Gastroesophageal sphincter (tissue), 4 donors: ENCODE measurements around the gene LGALS9B. TPM values are rescaled to one million over a fixed set of nuclear protein-coding genes. Genes with fewer than 3 reads are reported as not detected.
"Not testable (repeated sequence)": the region's sequence is repeated elsewhere in the genome, so short reads cannot be mapped to it uniquely, and the experiment has no call there.

Source experiments
- ATAC-seq: fragments of 150-250 bp; one replicate; pipeline ENCODE4 v1.9.1; 2016; ENCODE audit warnings: mild to moderate bottlenecking, moderate library complexity
- H3K27ac ChIP-seq, 4 donors: fragments of 200-600 bp; sonication (generic) in 3 of 4; 1 replicate in 3 of 4; 2 replicates in 1 of 4; pipeline ENCODE4 v1.5.1; 2016 to 2019
- H3K27me3 ChIP-seq: fragments of 200-600 bp; sonication (generic); one replicate; pipeline ENCODE4 v1.5.1; 2019
- H3K36me3 ChIP-seq, 2 donors: fragments of 200-600 bp; sonication (generic); one replicate each; pipeline ENCODE4 v1.5.1; 2019; ENCODE audit warnings: control low read depth in 1 of 2
- H3K4me1 ChIP-seq, 3 donors: fragments of 200-600 bp; sonication (generic); 1 replicate in 2 of 3; 2 replicates in 1 of 3; pipeline ENCODE4 v1.5.1; 2016 to 2019; ENCODE audit warnings: control low read depth in 2 of 3
- H3K4me3 ChIP-seq, 2 donors: fragments of 200-600 bp; sonication (generic); one replicate each; pipeline ENCODE4 v1.5.1; 2019; ENCODE audit warnings: mild to moderate bottlenecking in 1 of 2, moderate library complexity in 1 of 2
- H3K9me3 ChIP-seq, 3 donors: fragments of 200-600 bp; sonication (generic); one replicate each; pipeline ENCODE4 v1.5.1; 2017 to 2019; ENCODE audit warnings: control low read depth in 2 of 3
- WGBS, 2 donors: methylation state at CpG; one replicate each; pipeline ENCODE4 v1.1.5; 2018; ENCODE audit warnings: low coverage in 1 of 2; 5-methylcytosine and 5-hydroxymethylcytosine counted together
- total RNA-seq, 4 donors: library from RNA; depleted of rRNA; stranded (reverse); fragments of >200 nt; gene quantifications; one replicate each; pipeline ENCODE4 v1.1.0, GENCODE V29; 2016

LGALS9B gene
- total RNA-seq, 4 donors from 2014 or later, result not detected

DNA sequence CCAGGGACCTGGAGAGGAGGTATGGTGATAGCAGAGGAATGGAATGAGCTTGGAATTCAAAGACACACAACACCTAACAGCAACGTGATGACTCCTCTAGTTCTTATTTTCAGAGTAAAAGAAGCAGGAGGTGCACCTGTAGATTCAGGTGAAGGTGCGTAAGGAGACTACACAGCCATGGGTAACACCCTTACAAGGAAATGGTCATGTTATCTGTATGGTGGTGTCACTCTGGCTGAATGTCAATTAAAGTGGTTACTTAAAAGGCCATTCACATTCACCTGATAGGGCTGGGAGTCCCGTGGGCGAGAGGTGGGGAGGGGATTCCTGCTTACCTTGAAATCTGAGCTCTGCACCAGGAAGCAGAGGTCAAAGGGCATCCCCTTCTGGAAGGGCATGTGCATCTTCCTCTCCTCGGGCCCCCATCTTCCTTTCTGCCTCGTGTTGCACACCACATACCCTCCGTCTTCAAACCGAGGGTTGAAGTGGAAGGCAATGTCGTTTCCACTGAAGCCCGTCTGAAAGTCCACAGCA, 9.4 kb downstream of the LGALS9B start:
- H3K36me3 ChIP-seq, H3K4me1 ChIP-seq, H3K9me3 ChIP-seq, H3K27me3 ChIP-seq, H3K27ac ChIP-seq, ATAC-seq, H3K4me3 ChIP-seq: not testable (repeated sequence)
- no CpG with 5 or more reads among the region's 10 CpGs for WGBS, 2 donors

GRCh38 chr17:20455106-20455505, 12.2 kb downstream of the LGALS9B start:
- 40% methylated on average over 1 of the region's 10 CpGs; no CpG with 5 or more reads in 1 of the 2 donors for WGBS, 2 donors
- H3K4me3 ChIP-seq, H3K9me3 ChIP-seq, ATAC-seq, H3K27ac ChIP-seq, H3K4me1 ChIP-seq, H3K36me3 ChIP-seq, H3K27me3 ChIP-seq: not testable (repeated sequence)

DNA sequence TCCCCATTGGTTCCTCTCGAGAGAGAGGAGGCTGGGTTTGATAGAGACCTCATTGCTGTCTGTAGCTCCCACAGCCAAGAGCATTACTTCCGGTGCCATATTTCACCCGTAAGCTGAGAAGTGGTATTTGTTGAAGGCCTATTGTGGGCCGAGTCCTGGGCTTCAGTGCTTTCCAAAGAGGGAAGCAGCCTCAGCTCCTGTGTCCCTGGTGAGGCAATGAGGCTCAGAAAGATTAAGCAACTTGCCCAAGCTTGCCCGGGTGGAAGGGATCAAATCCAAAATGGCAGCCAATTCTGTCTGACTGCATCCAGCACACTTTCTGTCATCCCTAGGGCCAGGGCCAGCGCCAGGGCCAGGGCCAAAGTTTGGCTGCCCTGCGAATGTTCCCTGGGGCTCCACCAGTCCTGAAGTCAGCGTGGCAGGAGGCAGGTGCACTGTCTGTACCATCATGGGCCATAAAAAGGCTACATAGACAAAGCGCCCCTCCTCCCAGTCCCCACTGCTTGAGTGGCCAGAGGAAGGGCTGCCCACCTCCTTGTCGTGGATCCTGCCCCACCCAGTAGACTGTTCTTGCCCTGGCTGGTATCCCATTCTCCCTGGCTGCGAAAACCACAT, 13.4 kb downstream of the LGALS9B start:
- not testable (repeated sequence) for H3K27ac ChIP-seq, ATAC-seq, H3K27me3 ChIP-seq, H3K4me3 ChIP-seq, H3K9me3 ChIP-seq, H3K4me1 ChIP-seq, H3K36me3 ChIP-seq
- WGBS, 2 donors, result no CpG with 5 or more reads among the region's 11 CpGs

DNA sequence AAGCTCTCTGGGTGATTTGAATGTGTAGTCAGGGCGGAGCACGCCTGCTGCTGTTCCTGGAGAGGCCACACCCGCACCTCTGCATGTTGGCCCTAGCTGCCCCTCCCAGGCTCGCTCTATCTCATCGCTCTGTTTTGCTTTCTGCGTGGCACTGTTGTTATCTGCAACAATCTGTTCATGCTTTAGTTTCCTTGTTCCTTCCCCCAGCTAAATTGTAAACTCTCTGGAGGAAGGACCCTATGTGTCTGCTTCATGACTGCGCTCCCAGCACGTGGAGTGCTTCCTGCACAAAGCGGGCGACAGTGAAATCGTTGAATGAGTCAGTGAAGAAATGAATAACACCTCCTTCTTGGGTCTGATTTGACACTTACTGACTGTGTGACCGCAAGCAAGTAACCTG, 16.5 kb downstream of the LGALS9B start:
- not testable (repeated sequence) for H3K9me3 ChIP-seq, H3K4me1 ChIP-seq, ATAC-seq, H3K36me3 ChIP-seq, H3K27me3 ChIP-seq, H3K4me3 ChIP-seq, H3K27ac ChIP-seq
- no CpG with 5 or more reads among the region's 12 CpGs for WGBS, 2 donors

DNA sequence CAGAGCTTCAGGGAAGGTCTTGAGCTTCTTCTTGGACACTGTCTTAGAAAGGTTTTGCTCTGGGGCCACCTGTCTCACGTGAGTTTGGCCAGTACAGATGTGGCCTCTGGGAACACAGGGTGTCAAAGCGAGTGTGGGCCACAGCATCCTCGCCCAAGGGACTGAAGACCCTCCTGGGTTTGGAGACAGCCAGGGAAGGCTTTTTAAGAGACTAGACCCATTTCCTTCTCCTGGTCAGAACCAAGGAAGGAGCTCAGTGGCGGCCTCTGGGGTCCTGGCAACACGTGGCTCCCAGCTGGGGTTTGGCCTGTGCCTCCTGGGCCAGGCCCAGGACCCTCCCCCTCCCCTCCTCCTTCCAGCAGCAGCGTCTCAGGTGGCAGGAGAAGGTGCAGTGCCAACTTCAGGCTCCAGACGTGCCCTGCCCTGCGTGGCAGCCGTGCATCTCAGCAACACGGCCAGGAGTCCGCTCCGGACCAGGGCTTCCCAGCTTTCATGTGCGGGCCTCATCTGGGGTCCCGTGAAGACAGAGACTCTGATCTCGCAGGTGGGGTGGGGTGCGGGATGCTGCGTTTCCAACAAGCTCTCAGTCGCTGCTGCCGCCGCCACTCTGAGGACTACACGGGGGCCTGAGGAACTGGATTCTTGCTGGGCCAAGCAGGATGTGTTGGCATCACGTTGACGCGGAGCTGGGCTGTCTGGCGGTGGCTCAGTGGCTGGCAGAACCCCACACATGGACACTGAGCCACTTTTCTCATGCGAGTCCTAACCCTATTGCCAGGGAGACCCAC, 19.6 kb downstream of the LGALS9B start:
- not testable (repeated sequence) for H3K36me3 ChIP-seq, H3K9me3 ChIP-seq, H3K27ac ChIP-seq, H3K4me3 ChIP-seq, H3K27me3 ChIP-seq, H3K4me1 ChIP-seq, ATAC-seq
- 80% methylated on average over 4 of the region's 26 CpGs; no CpG with 5 or more reads in 1 of the 2 donors for WGBS, 2 donors

- not testable (repeated sequence) for ATAC-seq, H3K9me3 ChIP-seq, H3K36me3 ChIP-seq
Observed at GRCh38 chr17:20446895-20447294, 20.4 kb downstream of the LGALS9B start.

GRCh38 chr17:20444581-20445236, 22.6 kb downstream of the LGALS9B start:
- H3K4me3 ChIP-seq, H3K27me3 ChIP-seq, H3K9me3 ChIP-seq, H3K4me1 ChIP-seq, ATAC-seq, H3K27ac ChIP-seq, H3K36me3 ChIP-seq: not testable (repeated sequence)
- WGBS, 2 donors, result no CpG with 5 or more reads among the region's 8 CpGs

More at GRCh38 chr17:20446895-20447294, 20.4 kb downstream of the LGALS9B start:
- H3K4me1 ChIP-seq, H3K27me3 ChIP-seq, H3K4me3 ChIP-seq, H3K27ac ChIP-seq: not testable (repeated sequence)
- 47 to 53% methylated on average over 5 to 6 of the region's 6 CpGs for WGBS, 2 donors

GRCh38 chr17:20444173-20444572, 23.2 kb downstream of the LGALS9B start:
- ATAC-seq, H3K4me1 ChIP-seq, H3K27me3 ChIP-seq, H3K4me3 ChIP-seq, H3K36me3 ChIP-seq, H3K9me3 ChIP-seq, H3K27ac ChIP-seq: not testable (repeated sequence)
- no CpG with 5 or more reads among the region's 16 CpGs for WGBS, 2 donors

- not testable (repeated sequence) for H3K27ac ChIP-seq, H3K27me3 ChIP-seq, H3K4me1 ChIP-seq, H3K9me3 ChIP-seq, H3K36me3 ChIP-seq, H3K4me3 ChIP-seq, ATAC-seq
- WGBS, 2 donors, result no CpG with 5 or more reads among the region's 9 CpGs
Observed at GRCh38 chr17:20443632-20444031, 23.7 kb downstream of the LGALS9B start.

DNA sequence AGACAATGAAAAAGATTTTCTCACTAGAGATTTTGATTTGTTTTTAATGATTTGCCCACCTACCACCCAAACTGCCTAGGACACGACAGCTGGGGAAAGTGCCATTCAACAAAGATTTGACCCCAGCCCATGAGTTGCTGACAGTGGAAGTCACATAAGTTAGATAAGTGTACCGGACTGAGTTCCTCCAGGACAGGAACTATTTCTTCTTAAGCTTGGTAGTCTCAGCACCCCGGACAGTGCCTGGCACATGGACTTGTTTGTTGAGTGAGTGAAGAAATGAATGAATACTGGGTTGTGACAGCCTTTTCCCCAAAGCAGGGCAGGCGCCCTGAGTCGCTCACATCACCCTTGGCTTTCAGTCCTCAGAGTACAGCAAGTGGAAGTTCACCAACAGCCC, 26.7 kb downstream of the LGALS9B start:
- not testable (repeated sequence) for H3K4me3 ChIP-seq, H3K36me3 ChIP-seq, ATAC-seq, H3K4me1 ChIP-seq, H3K27me3 ChIP-seq, H3K27ac ChIP-seq, H3K9me3 ChIP-seq
- WGBS, 2 donors, result 20% methylated on average over 1 of the region's 5 CpGs; no CpG with 5 or more reads in 1 of the 2 donors

DNA sequence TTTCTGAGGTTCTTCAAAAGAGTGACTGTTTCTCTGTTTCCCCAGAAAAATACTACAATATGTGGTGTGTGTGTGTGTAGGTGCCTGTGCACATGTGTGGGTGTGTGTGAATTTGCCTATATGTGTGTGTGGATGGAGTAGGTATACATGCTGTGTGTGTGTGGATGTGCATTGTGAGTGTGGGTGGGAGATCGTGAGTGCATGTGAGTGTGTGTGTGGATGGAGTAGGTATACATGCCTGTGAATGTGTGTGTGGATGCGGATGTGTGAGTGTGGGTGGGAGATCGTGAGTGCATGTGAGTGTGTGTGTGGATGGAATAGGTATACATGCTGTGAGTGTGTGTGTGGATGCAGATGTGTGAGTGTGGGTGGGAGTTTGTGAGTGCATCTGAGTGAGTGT, 32.2 kb downstream of the LGALS9B start:
- not testable (repeated sequence) for H3K27ac ChIP-seq, ATAC-seq, H3K36me3 ChIP-seq, H3K9me3 ChIP-seq, H3K4me3 ChIP-seq, H3K27me3 ChIP-seq, H3K4me1 ChIP-seq
- WGBS, 2 donors, result 79 to 90% methylated on average over 2 to 3 of the region's 3 CpGs

GRCh38 chr17:20433382-20433781, 34.0 kb downstream of the LGALS9B start:
- not testable (repeated sequence) for H3K36me3 ChIP-seq, H3K4me1 ChIP-seq, H3K27me3 ChIP-seq, H3K4me3 ChIP-seq, H3K9me3 ChIP-seq, ATAC-seq, H3K27ac ChIP-seq
- 80% methylated on average over 1 of the region's 8 CpGs; no CpG with 5 or more reads in 1 of the 2 donors for WGBS, 2 donors

GRCh38 chr17:20427264-20427663, 40.1 kb downstream of the LGALS9B start:
- not testable (repeated sequence) for H3K27me3 ChIP-seq, H3K9me3 ChIP-seq, H3K4me1 ChIP-seq, ATAC-seq, H3K27ac ChIP-seq, H3K36me3 ChIP-seq, H3K4me3 ChIP-seq
- 90% methylated on average over 2 of the region's 2 CpGs; no CpG with 5 or more reads in 1 of the 2 donors for WGBS, 2 donors
